Measurements from ENCODE around the gene CACNA2D2. TPM values are rescaled to one million over a fixed set of nuclear protein-coding genes. Genes with fewer than 3 reads are reported as not detected.

Gene CACNA2D2
- total RNA-seq, 4 donors from 2014 or later: 1.5 to 3.3 (median 2.9) TPM

- WGBS, 2 donors: 71 to 94% methylated on average over 9 of the region's 13 CpGs
- no peak for DNase-seq
- H3K4me1 ChIP-seq: peaks cover 12 to 31% of the 10 kb centered on the region in 2 donors
These were observed 160.4 kb downstream of the CACNA2D2 start for GRCh38 chr3:50342813-50343633.

GRCh38 chr3:50341996-50342650 lies 161.3 kb downstream of the CACNA2D2 start:
- Histone ChIP-seq H3K36me3 (no peaks in the 10 kb centered on the region), H3K4me1 (peaks cover 16 to 35% of the 10 kb centered on the region in 2 donors), H3K27me3 (no peaks in the 10 kb centered on the region), H3K9me3 (no peaks in the 10 kb centered on the region), H3K4me3 (replicated peaks in 1 of 3) (no peak overlapping the region), H3K27ac (no peak overlapping the region)
- TF ChIP-seq POLR2A (IDR thresholded peaks at IDR 0.05) (no peak), CTCF (IDR thresholded peaks at IDR 0.05) (no peak)
- 89 to 94% methylated on average over 13 of the region's 13 CpGs for WGBS, 2 donors
- intact Hi-C loops (cut with DNase I): no loop called here
- DNase-seq: no peak

More at GRCh38 chr3:50342813-50343633, 160.4 kb downstream of the CACNA2D2 start:
- Histone ChIP-seq H3K27ac (no peak overlapping the region), H3K36me3 (no peaks in the 10 kb centered on the region), H3K9me3 (no peaks in the 10 kb centered on the region), H3K4me3 (replicated peaks in 1 of 3) (no peak overlapping the region), H3K27me3 (no peaks in the 10 kb centered on the region)
- intact Hi-C loops (cut with DNase I): no loop called here
- TF ChIP-seq CTCF (IDR thresholded peaks at IDR 0.05) (no peak), POLR2A (IDR thresholded peaks at IDR 0.05) (no peak)

GRCh38 chr3:50341537-50341936 lies 161.9 kb downstream of the CACNA2D2 start:
- H3K27ac ChIP-seq: no peak overlapping the region
- no peak for DNase-seq
- no peaks in the 10 kb centered on the region for H3K9me3 ChIP-seq
- peak overlapping the region in 1 of 3 donors; percentile 40 for H3K4me3 ChIP-seq (replicated peaks in 1 of 3)
- no peaks in the 10 kb centered on the region for H3K36me3 ChIP-seq
- no peaks in the 10 kb centered on the region for H3K27me3 ChIP-seq
- intact Hi-C loops (cut with DNase I): no loop called here
- TF ChIP-seq POLR2A (IDR thresholded peaks at IDR 0.05) (no peak), CTCF (IDR thresholded peaks at IDR 0.05) (no peak)
- WGBS, 2 donors: 94 to 96% methylated on average over 8 to 9 of the region's 9 CpGs
- H3K4me1 ChIP-seq: peaks cover 16 to 32% of the 10 kb centered on the region in 2 donors

DNA sequence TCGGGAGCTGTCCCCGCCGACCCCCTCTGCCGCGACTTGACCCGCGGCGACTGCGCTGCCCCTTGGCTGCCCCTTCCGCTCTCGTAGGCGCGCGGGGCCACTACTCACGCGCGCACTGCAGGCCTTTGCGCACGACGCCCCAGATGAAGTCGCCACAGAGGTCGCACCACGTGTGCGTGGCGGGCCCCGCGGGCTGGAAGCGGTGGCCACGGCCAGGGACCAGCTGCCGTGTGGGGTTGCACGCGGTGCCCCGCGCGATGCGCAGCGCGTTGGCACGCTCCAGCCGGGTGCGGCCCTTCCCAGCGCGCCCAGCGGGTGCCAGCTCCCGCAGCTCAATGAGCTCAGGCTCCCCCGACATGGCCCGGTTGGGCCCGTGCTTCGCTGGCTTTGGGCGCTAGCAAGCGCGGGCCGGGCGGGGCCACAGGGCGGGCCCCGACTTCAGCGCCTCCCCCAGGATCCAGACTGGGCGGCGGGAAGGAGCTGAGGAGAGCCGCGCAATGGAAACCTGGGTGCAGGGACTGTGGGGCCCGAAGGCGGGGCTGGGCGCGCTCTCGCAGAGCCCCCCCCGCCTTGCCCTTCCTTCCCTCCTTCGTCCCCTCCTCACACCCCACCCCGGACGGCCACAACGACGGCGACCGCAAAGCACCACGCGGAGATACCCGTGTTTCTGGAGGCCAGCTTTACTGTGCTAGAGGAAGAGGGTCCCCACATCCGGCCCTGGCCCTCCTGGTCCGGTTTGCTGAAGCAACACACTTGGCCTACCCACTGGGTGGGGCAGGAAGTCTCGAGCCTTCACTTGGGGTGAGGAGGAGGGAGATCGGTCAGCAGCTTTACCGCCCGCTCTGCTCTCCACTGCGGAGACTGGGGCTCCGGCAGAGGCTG lies 162.7 kb downstream of the CACNA2D2 start, which contains the start of gene RASSF1:
TSS of gene RASSF1 (minus strand) at position 389 of the 882 bp plus-strand sequence. CDS start at position 358, 31 bp downstream.
- peaks cover 22 to 34% of the 10 kb centered on the region in 2 donors for H3K4me1 ChIP-seq
- no peaks in the 10 kb centered on the region for H3K27me3 ChIP-seq
- peak; percentile 33 to 41 for DNase-seq
- no peaks in the 10 kb centered on the region for H3K9me3 ChIP-seq
- peak within 1 kb of the TSS in 1 of 3 donors; percentile 40 for H3K4me3 ChIP-seq (replicated peaks in 1 of 3)
- H3K27ac ChIP-seq: peak within 1 kb of the TSS; percentile 5 to 76 (median 75)
- WGBS, 2 donors: 29 to 30% methylated on average over 15 to 41 of the region's 85 CpGs
- no peaks in the 10 kb centered on the region for H3K36me3 ChIP-seq
- intact Hi-C loops (cut with DNase I): no loop called here
- no peak for TF ChIP-seq CTCF (IDR thresholded peaks at IDR 0.05)
- peak in 1 of 2 donors; percentile 27 for TF ChIP-seq POLR2A (IDR thresholded peaks at IDR 0.05)
